HepG2 (cell line): ENCODE results near the gene PAGE2B. TPM values are rescaled to one million over a fixed set of nuclear protein-coding genes. Genes with fewer than 3 reads are reported as not detected.

Source experiments
- ATAC-seq: fragments of 200-7000 bp; cut with Tn5 transposase; 3 replicates; pipeline ENCODE4 v1.9.1; 2020; ENCODE audit warnings: mild to moderate bottlenecking, moderate library complexity
- BruUV-seq: library from RNA; stranded (reverse); fragments of 400-500 nt; replicated peaks from 2 replicates; lab custom pipeline; 2021; lab: Mats Ljungman, UMichigan
- CTCF ChIA-PET: fragments of 300-600 bp; formaldehyde crosslinking; extraction: SDS; loops from one replicate; lab custom pipeline; 2021; ENCODE audit warnings: low total read pairs, inconsistent platforms, low intra/inter-chr PET ratio; lab: Yijun Ruan, JAX
- POLR2A ChIA-PET: fragments of 350-600 bp; sonication (Branson Sonifier 250); formaldehyde crosslinking; loops from one replicate; lab custom pipeline; 2020; ENCODE audit warnings: antibody characterized with exemption, inconsistent platforms; lab: Yijun Ruan, JAX
- DNase-seq: peaks from one replicate; pipeline ENCODE4 v3.0.0-alpha.2; 2015; ENCODE audit warnings: low spot score
- FAIRE-seq: peaks from 3 replicates; lab custom pipeline; 2011; peaks lifted over from hg19 to GRCh38; lab: Jason Lieb, UNC
- H2AFZ ChIP-seq: one replicate; pipeline ENCODE4 v1.6.1; 2011; ENCODE audit warnings: low read length, inconsistent platforms
- H3K27ac ChIP-seq: fragments of 300-600 bp; 3 replicates; pipeline ENCODE4 v1.8.0; 2011; ENCODE audit warnings: mixed run types, mild to moderate bottlenecking, mixed read lengths, low read length, inconsistent platforms; ENCODE audit not compliant: insufficient read depth; ENCODE audit errors: extremely low read length
- H3K27me3 ChIP-seq, 2 experiments: fragments of 200-600 bp in 1 of 2; 2 replicates in 1 of 2; 3 replicates in 1 of 2; pipeline versions ENCODE4 v1.6.0 to v1.8.0; 2011; ENCODE audit warnings: low read length in 2 of 2, mild to moderate bottlenecking in 2 of 2, moderate library complexity in 2 of 2, inconsistent platforms in 1 of 2; ENCODE audit not compliant: insufficient read depth in 2 of 2, control insufficient read depth in 1 of 2
- H3K36me3 ChIP-seq, 2 experiments: fragments of 200-600 bp in 1 of 2; replicated peaks in 1 of 2; 2 replicates in 1 of 2; 3 replicates in 1 of 2; pipeline versions ENCODE4 v1.5.1 to v1.8.0; 2011; ENCODE audit warnings: low read length in 2 of 2, inconsistent platforms in 1 of 2; ENCODE audit not compliant: insufficient read depth in 2 of 2, control insufficient read depth in 1 of 2
- H3K4me1 ChIP-seq: 2 replicates; pipeline ENCODE4 v1.5.1; 2012; ENCODE audit warnings: low read length, inconsistent platforms; ENCODE audit not compliant: insufficient read depth
- H3K4me2 ChIP-seq: 2 replicates; pipeline ENCODE4 v1.6.0; 2011; ENCODE audit warnings: low read depth, low read length, inconsistent platforms
- H3K4me3 ChIP-seq, 3 experiments: fragments of 200-600 bp in 1 of 3; sonication (generic), shearing (Covaris generic) in 1 of 3; replicated peaks in 1 of 3; 2 replicates each; pipeline ENCODE4 v1.5.1; 2011 to 2016; ENCODE audit warnings: low read length in 3 of 3, inconsistent platforms in 2 of 3, low read depth in 2 of 3, mild to moderate bottlenecking in 2 of 3, control low read depth in 1 of 3, mixed read lengths in 1 of 3; ENCODE audit not compliant: insufficient read depth in 1 of 3
- H3K79me2 ChIP-seq: one replicate; pipeline ENCODE4 v1.6.1; 2011; ENCODE audit warnings: low read length, inconsistent platforms; ENCODE audit not compliant: insufficient read depth
- H3K9ac ChIP-seq: 2 replicates; pipeline ENCODE4 v1.6.0; 2011; ENCODE audit warnings: mild to moderate bottlenecking, low read depth, low read length, inconsistent platforms; ENCODE audit not compliant: insufficient read depth
- H3K9me3 ChIP-seq: 2 replicates; pipeline ENCODE4 v1.5.1; 2012; ENCODE audit warnings: mild to moderate bottlenecking, low read length
- H4K20me1 ChIP-seq: 2 replicates; pipeline ENCODE4 v1.6.0; 2011; ENCODE audit warnings: inconsistent platforms, mild to moderate bottlenecking, low read length, moderate library complexity; ENCODE audit not compliant: insufficient read depth
- BATF2 ChIP-seq: sonication (generic); formaldehyde crosslinking; IDR thresholded peaks from 2 replicates; pipeline ENCODE4 v1.8.0; 2022; ENCODE audit warnings: mild to moderate bottlenecking, missing genetic modification reagents, moderate library complexity
- FOXA3 ChIP-seq: IDR thresholded peaks from 2 replicates; pipeline ENCODE4 v1.6.1; 2016; ENCODE audit warnings: missing genetic modification reagents, missing compliant biosample characterization
- GATAD1 ChIP-seq: IDR thresholded peaks from 2 replicates; pipeline ENCODE4 v1.6.1; 2016; ENCODE audit warnings: missing genetic modification reagents, missing compliant biosample characterization
- ONECUT2 ChIP-seq: sonication (generic); formaldehyde crosslinking; IDR thresholded peaks from 2 replicates; pipeline ENCODE4 v1.4.0; 2020; ENCODE audit warnings: missing genetic modification reagents
- PAX8 ChIP-seq: sonication (generic); formaldehyde crosslinking; IDR thresholded peaks from 2 replicates; pipeline ENCODE4 v1.8.0; 2022; ENCODE audit warnings: mild to moderate bottlenecking, missing genetic modification reagents, borderline replicate concordance
- PPARG ChIP-seq: conservative IDR thresholded peaks from 2 replicates; pipeline ENCODE4 v1.6.1; 2016; ENCODE audit warnings: missing biosample characterization, missing genetic modification reagents
- ZBTB7B ChIP-seq: sonication (generic); formaldehyde crosslinking; IDR thresholded peaks from 2 replicates; pipeline ENCODE4 v1.4.0; 2020; ENCODE audit warnings: missing genetic modification reagents
- ZNF18 ChIP-seq: sonication (generic); formaldehyde crosslinking; IDR thresholded peaks from 2 replicates; pipeline ENCODE4 v1.8.0; 2022; ENCODE audit warnings: mild to moderate bottlenecking, missing genetic modification reagents; ENCODE audit not compliant: insufficient replicate concordance
- ZSCAN21 ChIP-seq: sonication (generic); formaldehyde crosslinking; IDR thresholded peaks from 2 replicates; pipeline ENCODE4 v1.8.0; 2022; ENCODE audit warnings: mild to moderate bottlenecking, missing genetic modification reagents, moderate library complexity, borderline replicate concordance
- WGBS: methylation state at CpG from one replicate; pipeline ENCODE4 v1.1.6; 2017; ENCODE audit warnings: low lambda C conversion rate; 5-methylcytosine and 5-hydroxymethylcytosine counted together
- in situ Hi-C: cut with HindIII; loops from 2 replicates; pipeline ENCODE4 v1.10.0; 2017; ENCODE audit warnings: low pct_unique_long_range_greater_than_20kb; ENCODE audit not compliant: extremely low pct_ligation_motif_present
- intact Hi-C: fragments of 100-400 bp; cut with micrococcal nuclease; formaldehyde crosslinking; loops from one replicate; pipeline ENCODE4 v1.10.0; 2022; ENCODE audit not compliant: unreplicated experiment
- polyA plus RNA-seq, 8 experiments: library from polyadenylated mRNA; depleted of rRNA in 3 of 8; stranded (reverse) in 7 of 8; unstranded in 1 of 8; fragments of >200 nt; fragmentation: Illumina TruSeq in 4 of 8; extraction: Trizol in 4 of 8; gene quantifications; 2 replicates each; pipeline versions ENCODE4 v1.2.1 to v1.2.3, GENCODE V29; 2011 to 2016; ENCODE audit warnings: low read depth in 4 of 8, missing spikeins in 1 of 8, mixed read lengths in 1 of 8; ENCODE audit not compliant: insufficient read depth in 1 of 8
- total RNA-seq, 5 experiments: library from RNA; depleted of rRNA; stranded (reverse); fragments of >200 nt; fragmentation: Illumina TruSeq; extraction: Trizol; gene quantifications; 2 replicates each; pipeline ENCODE4 v1.2.3, GENCODE V29; 2016; ENCODE audit warnings: low read depth in 1 of 5
- TF ChIP-seq, protein P1 (sequence below): IDR thresholded peaks from 2 replicates; pipeline ENCODE4 v1.6.1; 2016
- TF ChIP-seq, protein P2 (sequence below): sonication (generic); formaldehyde crosslinking; IDR thresholded peaks from 2 replicates; pipeline ENCODE4 v1.4.0; 2020; ENCODE audit warnings: missing genetic modification reagents

The PAGE2B gene
- total and polyA plus RNA-seq, 2 of the 13 experiments (the other 11 are each of a cell fraction or from before 2014, with no cell fraction given): 0.57 TPM; not detected in 1

- no peak overlapping the region for H3K27ac ChIP-seq
- no peak overlapping the region for H3K9ac ChIP-seq
- H4K20me1 ChIP-seq: no peaks in the 10 kb centered on the region
- H3K79me2 ChIP-seq: no peaks in the 10 kb centered on the region
- CTCF ChIA-PET: no interaction called here
- no peak for ATAC-seq
- in situ Hi-C loops: no loop called here
- no peak overlapping the region for H3K4me3 ChIP-seq
- no peaks in the 10 kb centered on the region for H3K4me1 ChIP-seq
- no TSS peak for BruUV-seq
- no peaks in the 10 kb centered on the region for H3K36me3 ChIP-seq
- H2AFZ ChIP-seq: no peak overlapping the region
- TF ChIP-seq ZNF18 (CRISPR knock-in tag) (no peak), ZBTB7B (no peak), ZSCAN21 (CRISPR knock-in tag) (no peak), PAX8 (CRISPR knock-in tag) (no peak), FOXA3 (no peak), GATAD1 (CRISPR knock-in tag) (no peak), ONECUT2 (no peak), PPARG (CRISPR knock-in tag) (no peak), BATF2 (CRISPR knock-in tag) (no peak)
- TF ChIP-seq, protein P1, sequence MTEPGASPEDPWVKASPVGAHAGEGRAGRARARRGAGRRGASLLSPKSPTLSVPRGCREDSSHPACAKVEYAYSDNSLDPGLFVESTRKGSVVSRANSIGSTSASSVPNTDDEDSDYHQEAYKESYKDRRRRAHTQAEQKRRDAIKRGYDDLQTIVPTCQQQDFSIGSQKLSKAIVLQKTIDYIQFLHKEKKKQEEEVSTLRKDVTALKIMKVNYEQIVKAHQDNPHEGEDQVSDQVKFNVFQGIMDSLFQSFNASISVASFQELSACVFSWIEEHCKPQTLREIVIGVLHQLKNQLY (CRISPR knock-in tag): no peak
- TF ChIP-seq, protein P2, sequence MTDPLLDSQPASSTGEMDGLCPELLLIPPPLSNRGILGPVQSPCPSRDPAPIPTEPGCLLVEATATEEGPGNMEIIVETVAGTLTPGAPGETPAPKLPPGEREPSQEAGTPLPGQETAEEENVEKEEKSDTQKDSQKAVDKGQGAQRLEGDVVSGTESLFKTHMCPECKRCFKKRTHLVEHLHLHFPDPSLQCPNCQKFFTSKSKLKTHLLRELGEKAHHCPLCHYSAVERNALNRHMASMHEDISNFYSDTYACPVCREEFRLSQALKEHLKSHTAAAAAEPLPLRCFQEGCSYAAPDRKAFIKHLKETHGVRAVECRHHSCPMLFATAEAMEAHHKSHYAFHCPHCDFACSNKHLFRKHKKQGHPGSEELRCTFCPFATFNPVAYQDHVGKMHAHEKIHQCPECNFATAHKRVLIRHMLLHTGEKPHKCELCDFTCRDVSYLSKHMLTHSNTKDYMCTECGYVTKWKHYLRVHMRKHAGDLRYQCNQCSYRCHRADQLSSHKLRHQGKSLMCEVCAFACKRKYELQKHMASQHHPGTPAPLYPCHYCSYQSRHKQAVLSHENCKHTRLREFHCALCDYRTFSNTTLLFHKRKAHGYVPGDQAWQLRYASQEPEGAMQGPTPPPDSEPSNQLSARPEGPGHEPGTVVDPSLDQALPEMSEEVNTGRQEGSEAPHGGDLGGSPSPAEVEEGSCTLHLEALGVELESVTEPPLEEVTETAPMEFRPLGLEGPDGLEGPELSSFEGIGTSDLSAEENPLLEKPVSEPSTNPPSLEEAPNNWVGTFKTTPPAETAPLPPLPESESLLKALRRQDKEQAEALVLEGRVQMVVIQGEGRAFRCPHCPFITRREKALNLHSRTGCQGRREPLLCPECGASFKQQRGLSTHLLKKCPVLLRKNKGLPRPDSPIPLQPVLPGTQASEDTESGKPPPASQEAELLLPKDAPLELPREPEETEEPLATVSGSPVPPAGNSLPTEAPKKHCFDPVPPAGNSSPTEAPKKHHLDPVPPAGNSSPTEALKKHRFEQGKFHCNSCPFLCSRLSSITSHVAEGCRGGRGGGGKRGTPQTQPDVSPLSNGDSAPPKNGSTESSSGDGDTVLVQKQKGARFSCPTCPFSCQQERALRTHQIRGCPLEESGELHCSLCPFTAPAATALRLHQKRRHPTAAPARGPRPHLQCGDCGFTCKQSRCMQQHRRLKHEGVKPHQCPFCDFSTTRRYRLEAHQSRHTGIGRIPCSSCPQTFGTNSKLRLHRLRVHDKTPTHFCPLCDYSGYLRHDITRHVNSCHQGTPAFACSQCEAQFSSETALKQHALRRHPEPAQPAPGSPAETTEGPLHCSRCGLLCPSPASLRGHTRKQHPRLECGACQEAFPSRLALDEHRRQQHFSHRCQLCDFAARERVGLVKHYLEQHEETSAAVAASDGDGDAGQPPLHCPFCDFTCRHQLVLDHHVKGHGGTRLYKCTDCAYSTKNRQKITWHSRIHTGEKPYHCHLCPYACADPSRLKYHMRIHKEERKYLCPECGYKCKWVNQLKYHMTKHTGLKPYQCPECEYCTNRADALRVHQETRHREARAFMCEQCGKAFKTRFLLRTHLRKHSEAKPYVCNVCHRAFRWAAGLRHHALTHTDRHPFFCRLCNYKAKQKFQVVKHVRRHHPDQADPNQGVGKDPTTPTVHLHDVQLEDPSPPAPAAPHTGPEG (CRISPR knock-in tag): no peak
- TF ChIP-seq, all 625 proteins: peak for 0
- H3K27me3 ChIP-seq: no peaks in the 10 kb centered on the region
- no peaks in the 10 kb centered on the region for H3K9me3 ChIP-seq
- no peak for DNase-seq
- H3K4me2 ChIP-seq: no peak overlapping the region
- no CpG with 5 or more reads among the region's 3 CpGs for WGBS
- intact Hi-C loops: no loop called here
- POLR2A ChIA-PET: interaction anchor here (0.7 kb wide), 1 partner anchor 16 kb away, joined by 3 read pairs; no protein-coding TSS in a partner anchor
- no peak for FAIRE-seq
These were observed 2.5 kb upstream of the PAGE2B start for GRCh38 chrX:55072286-55072685.
